ENCODE results near the gene PTPRK.

DNA sequence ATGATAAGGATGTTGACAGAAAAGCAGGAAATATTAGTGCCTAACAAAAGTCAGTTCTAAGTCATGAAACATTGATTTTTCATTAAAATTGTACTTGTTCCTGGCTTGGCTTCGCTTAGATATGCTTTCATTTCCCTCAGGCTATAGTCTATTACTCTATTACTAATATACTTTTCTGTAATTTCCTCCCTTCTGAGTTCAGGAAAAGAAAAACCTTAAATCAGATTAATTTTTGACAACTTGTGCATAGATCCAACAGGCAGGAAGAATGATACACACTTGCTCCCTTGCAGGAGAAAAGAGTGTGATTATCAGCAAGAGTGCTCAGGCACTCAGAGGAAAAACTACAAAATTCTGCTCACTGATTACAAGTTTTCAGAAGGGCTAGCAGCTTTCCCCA is 474.4 kb downstream of the PTPRK start:
- TF ChIP-seq, protein P1, sequence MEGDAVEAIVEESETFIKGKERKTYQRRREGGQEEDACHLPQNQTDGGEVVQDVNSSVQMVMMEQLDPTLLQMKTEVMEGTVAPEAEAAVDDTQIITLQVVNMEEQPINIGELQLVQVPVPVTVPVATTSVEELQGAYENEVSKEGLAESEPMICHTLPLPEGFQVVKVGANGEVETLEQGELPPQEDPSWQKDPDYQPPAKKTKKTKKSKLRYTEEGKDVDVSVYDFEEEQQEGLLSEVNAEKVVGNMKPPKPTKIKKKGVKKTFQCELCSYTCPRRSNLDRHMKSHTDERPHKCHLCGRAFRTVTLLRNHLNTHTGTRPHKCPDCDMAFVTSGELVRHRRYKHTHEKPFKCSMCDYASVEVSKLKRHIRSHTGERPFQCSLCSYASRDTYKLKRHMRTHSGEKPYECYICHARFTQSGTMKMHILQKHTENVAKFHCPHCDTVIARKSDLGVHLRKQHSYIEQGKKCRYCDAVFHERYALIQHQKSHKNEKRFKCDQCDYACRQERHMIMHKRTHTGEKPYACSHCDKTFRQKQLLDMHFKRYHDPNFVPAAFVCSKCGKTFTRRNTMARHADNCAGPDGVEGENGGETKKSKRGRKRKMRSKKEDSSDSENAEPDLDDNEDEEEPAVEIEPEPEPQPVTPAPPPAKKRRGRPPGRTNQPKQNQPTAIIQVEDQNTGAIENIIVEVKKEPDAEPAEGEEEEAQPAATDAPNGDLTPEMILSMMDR (conservative IDR thresholded peaks at IDR 0.05 in 1 of 2, IDR thresholded peaks at IDR 0.05 in 1 of 2; ENCODE audit: extremely low read depth in 1 of 2, insufficient read depth in 1 of 2, low read depth in 1 of 2, low read length in 2 of 2) = no peak
- TF ChIP-seq EZH2 (IDR thresholded peaks at IDR 0.05; ENCODE audit: borderline replicate concordance, low read length) = no peak
